ENCODE data around the gene CNNM4.

The CNNM4 gene

DNA sequence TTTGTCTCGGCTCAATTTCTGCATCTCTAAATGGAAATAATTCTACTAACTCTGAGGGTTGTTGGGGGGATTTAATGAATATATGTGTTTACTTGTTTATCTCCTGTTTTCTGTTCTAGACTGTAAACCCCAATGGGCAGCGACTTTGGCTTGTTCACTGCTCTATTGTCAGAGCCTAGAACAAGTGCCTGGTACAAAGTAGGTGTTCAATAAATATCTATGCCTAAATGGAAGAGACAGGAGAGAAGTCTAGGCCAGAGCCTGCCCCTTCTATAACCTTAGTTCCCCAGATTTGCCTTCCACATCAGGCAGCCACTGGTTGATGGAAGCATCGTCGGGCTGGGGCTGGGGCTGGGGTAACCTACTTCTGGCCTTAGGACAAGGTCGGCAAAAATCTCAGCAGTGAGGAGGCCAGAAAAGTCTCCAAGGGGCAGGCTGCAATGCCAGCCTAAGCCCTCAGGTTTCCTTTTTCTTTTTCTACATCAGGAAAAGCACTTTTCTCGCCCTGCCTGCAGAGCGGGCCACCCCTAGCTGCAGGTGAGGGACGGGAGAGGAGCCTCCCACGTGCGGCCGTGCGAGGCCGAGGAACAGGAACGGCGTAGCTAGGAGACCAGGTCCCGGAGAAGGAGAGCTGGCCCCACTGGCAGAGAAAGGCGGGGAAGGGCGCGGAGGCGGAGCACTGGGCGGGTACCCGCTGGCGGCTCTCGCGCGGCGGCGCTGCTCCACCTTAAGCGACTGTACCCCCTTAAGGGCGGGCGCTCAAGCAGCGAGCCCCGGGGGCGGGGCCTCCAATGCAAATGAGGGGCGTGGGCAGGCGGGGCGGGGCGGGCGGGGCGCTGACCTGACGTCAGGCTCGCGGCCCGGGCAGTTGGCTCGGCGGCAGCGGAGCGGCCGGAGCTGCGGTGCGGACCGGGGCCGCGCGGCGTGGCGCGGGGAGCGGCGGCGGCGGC, at the start of gene CNNM4:
Gene CNNM4 (plus strand): TSS at position 867 of the 950 bp plus-strand sequence. CDS start 98 bp downstream, outside the sequence.
- Histone ChIP-seq H3K4me2 (peak within 1 kb of the TSS; percentile 99), H3K4me1 (peaks cover 65% of the 10 kb centered on the region), H3K27ac (peak within 1 kb of the TSS; percentile 79), H3K4me3 (peak within 1 kb of the TSS; percentile 74), H3K9ac (peak within 1 kb of the TSS; percentile 78), H3K27me3 (no peaks in the 10 kb centered on the region), H3K36me3 (no peaks in the 10 kb centered on the region), H4K20me1 (peaks cover 36% of the 10 kb centered on the region; the same call in 1 of the 2 replicates), H3K9me3 (no peaks in the 10 kb centered on the region)
- TF ChIP-seq Cebpa-rat (IDR thresholded peaks at IDR 0.05): no peak

DNA sequence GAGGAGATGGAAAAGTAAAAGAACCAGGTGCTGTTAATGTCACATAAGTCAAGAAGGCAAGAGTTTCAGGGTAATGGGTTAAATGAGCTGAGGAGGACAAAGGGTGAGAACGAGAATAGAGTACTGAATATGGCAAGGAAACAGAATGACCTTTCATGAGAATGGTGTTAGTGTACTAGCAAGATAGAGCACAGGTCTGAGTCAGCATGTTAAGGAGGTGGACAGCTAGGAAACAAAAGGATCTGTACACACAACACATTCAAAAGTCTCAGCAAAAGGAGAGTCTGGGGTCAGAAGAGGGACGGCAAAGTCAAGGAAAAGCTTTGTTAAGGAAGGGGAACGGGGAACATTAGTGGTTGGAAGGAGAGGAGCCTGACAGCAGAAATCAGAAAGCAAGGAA, 49.7 kb upstream of the CNNM4 start:
- Histone ChIP-seq H3K4me1 (no peaks in the 10 kb centered on the region), H3K27ac (no peak overlapping the region), H3K9ac (no peak overlapping the region), H3K4me2 (no peak overlapping the region), H3K36me3 (peaks cover 96% of the 10 kb centered on the region), H3K27me3 (no peaks in the 10 kb centered on the region), H3K4me3 (no peak overlapping the region), H3K9me3 (0 out of 2 replicates have a peak, but pooled peaks cover 9% of the 10 kb centered on the region), H4K20me1 (no peaks in the 10 kb centered on the region)
- no peak for TF ChIP-seq Cebpa-rat (IDR thresholded peaks at IDR 0.05)

DNA sequence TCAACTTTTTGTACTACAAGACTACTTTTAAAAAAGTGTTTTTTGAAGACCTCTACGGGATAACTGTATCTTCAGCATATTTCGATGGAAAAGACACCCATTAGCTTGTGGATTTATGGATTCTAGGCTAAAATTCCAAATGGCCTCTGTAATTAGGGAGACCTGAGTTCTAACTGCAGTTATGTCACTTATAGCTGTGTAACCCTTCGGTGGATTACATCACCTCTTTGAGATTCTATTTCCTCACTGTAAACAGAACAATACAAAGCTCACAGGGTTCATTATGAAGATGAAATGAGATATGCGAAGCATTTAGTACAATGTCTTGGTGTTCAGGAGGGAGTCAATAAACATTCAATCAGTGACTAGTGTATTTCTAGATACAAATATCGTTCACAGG, 45.0 kb upstream of the CNNM4 start:
- Histone ChIP-seq H3K4me2 (no peak overlapping the region), H3K9ac (no peak overlapping the region), H4K20me1 (no peaks in the 10 kb centered on the region), H3K27me3 (no peaks in the 10 kb centered on the region), H3K9me3 (no peaks in the 10 kb centered on the region), H3K4me3 (no peak overlapping the region), H3K27ac (no peak overlapping the region), H3K4me1 (no peaks in the 10 kb centered on the region), H3K36me3 (peaks cover 67% of the 10 kb centered on the region)
- TF ChIP-seq Cebpa-rat (IDR thresholded peaks at IDR 0.05): no peak

DNA sequence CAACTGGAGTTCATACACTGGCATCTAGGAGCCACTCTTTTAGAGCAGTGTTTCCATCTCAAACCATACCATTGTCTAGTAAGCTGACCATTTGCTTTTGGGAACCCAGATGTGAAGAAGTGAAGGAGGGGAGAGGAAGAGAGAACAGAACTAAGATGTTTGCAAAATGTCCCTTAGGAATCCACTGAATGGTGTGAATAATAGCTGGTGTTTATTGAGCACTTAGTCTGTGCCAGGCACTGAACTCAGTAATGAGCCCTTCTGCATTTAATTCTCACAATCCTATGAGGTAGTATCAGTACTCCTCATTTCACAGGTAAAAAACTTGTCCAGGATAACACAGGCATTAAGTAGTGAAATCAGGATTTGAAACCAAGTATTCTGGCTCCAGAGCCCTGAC, 44.3 kb upstream of the CNNM4 start:
- H3K4me1 ChIP-seq: no peaks in the 10 kb centered on the region
- no peaks in the 10 kb centered on the region for H3K9me3 ChIP-seq
- no peak overlapping the region for H3K4me3 ChIP-seq
- H3K27me3 ChIP-seq: no peaks in the 10 kb centered on the region
- no peak overlapping the region for H3K27ac ChIP-seq
- H3K4me2 ChIP-seq: no peak overlapping the region
- H3K9ac ChIP-seq: no peak overlapping the region
- H3K36me3 ChIP-seq: peaks cover 63% of the 10 kb centered on the region
- H4K20me1 ChIP-seq: no peaks in the 10 kb centered on the region
- no peak for TF ChIP-seq Cebpa-rat (IDR thresholded peaks at IDR 0.05)

DNA sequence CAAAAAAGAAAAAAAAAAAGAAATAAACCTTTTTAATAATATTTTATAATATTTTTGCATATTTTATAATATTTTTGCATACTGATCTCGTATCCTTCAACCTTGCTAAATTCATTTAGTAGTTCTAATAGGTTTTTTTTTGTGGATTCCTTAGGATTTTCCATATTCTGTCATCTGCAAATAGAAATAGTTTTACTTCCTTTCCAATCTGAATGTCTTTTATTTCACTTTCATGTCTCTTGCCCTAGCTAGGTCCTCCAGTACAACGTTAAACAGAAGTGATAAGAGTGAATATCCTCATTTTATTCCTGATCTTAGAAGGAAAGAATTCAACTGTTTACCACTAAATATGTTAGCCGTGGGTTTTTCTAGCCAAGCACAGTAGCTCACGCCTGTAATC, 34.6 kb upstream of the CNNM4 start:
- Histone ChIP-seq H3K27ac (no peak overlapping the region), H3K4me1 (no peaks in the 10 kb centered on the region), H3K9ac (no peak overlapping the region), H4K20me1 (no peaks in the 10 kb centered on the region), H3K4me3 (no peak overlapping the region), H3K9me3 (no peaks in the 10 kb centered on the region), H3K36me3 (peaks cover 70% of the 10 kb centered on the region), H3K27me3 (no peaks in the 10 kb centered on the region), H3K4me2 (no peak overlapping the region)
- no peak for TF ChIP-seq Cebpa-rat (IDR thresholded peaks at IDR 0.05)

DNA sequence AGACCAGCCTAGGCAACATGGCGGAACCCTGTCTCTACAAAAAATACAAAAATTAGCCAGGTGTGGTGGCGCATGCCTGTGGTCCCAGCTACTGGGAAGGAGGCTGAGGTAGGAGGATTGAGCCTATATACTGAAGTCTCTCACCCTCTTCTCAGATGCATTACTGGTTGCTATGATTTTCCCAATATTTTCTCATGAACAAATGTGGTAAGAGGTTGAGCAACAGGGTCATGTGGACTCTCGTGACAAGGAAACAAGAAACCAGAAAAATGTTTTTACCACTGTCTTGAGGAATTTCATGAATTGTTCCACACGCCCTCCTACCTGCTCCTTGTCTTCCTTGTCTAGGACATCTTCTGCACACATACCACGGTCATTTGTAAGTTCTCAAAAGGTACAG, 33.3 kb upstream of the CNNM4 start:
- Histone ChIP-seq H3K27me3 (no peaks in the 10 kb centered on the region), H3K4me3 (no peak overlapping the region), H3K36me3 (peaks cover 76% of the 10 kb centered on the region), H3K9me3 (no peaks in the 10 kb centered on the region), H3K27ac (no peak overlapping the region), H3K4me1 (no peaks in the 10 kb centered on the region), H4K20me1 (no peaks in the 10 kb centered on the region), H3K4me2 (no peak overlapping the region), H3K9ac (no peak overlapping the region)
- no peak for TF ChIP-seq Cebpa-rat (IDR thresholded peaks at IDR 0.05)

DNA sequence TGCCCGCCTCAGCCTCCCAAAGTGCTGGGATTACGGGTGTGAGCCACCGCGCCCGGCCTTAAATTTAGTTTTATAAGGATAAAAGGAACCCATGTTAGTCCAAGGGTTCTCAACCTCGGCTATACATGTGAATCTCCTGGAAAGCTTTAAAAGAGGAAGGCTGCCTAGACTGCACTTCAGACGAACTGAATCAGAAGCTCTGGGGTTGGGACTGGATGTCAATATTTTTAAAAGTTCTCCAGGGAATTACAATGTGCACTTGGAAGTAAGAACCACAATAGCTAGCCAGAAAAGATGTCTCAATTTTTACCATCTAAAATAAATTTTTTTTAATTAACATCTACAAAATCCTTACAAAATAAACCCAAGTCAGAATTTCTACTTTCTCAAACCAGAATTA, 31.0 kb upstream of the CNNM4 start:
- no peaks in the 10 kb centered on the region for H3K9me3 ChIP-seq
- H3K4me2 ChIP-seq: no peak overlapping the region
- H3K4me3 ChIP-seq: no peak overlapping the region
- no peak overlapping the region for H3K27ac ChIP-seq
- TF ChIP-seq Cebpa-rat (IDR thresholded peaks at IDR 0.05): no peak
- no peaks in the 10 kb centered on the region for H4K20me1 ChIP-seq
- H3K36me3 ChIP-seq: peaks cover 85% of the 10 kb centered on the region
- no peak overlapping the region for H3K9ac ChIP-seq
- no peaks in the 10 kb centered on the region for H3K4me1 ChIP-seq
- no peaks in the 10 kb centered on the region for H3K27me3 ChIP-seq

DNA sequence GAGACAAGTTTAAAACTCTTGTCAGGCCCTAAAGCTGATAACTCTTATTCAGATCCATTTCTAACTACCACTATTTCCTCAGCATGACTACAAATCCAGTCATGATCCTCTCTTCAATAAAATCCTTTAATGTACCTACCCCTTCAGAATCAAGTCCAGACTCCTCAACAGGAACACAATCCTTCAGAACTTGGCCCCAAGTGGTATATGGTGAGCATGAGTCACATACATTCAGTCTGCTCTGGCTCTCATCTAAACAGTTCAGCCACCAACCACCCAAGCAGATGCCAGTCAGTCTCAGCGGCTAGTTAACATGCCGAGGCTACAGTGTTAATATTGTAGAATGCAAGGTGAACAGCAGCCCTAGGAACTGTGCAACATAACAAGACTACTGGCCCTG, 30.5 kb upstream of the CNNM4 start:
- no peaks in the 10 kb centered on the region for H3K4me1 ChIP-seq
- peaks cover 90% of the 10 kb centered on the region for H3K36me3 ChIP-seq
- no peak overlapping the region for H3K4me3 ChIP-seq
- no peak overlapping the region for H3K9ac ChIP-seq
- H3K9me3 ChIP-seq: no peaks in the 10 kb centered on the region
- no peaks in the 10 kb centered on the region for H3K27me3 ChIP-seq
- no peak overlapping the region for H3K4me2 ChIP-seq
- H4K20me1 ChIP-seq: no peaks in the 10 kb centered on the region
- no peak overlapping the region for H3K27ac ChIP-seq
- no peak for TF ChIP-seq Cebpa-rat (IDR thresholded peaks at IDR 0.05)

DNA sequence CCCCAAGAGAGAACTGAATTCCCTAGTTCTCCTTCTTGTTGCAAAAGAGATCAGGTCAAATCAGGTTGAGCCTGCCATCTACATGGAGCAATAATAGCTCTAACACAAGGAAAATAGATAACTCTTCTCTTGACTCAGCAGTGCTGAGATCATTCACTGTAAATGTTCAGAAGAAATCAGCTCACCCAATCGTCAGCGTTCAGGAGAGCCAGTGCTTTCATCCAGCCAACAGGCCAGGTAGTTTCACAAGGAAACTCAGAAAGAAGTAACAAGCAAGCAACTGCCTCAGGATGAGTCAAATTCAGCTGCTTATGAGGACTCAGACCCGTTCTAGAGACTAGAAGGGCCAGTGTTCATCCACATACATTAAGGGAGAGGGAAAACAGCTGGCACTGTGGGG, 26.8 kb upstream of the CNNM4 start:
- Histone ChIP-seq H3K9ac (no peak overlapping the region), H3K4me3 (no peak overlapping the region), H4K20me1 (no peaks in the 10 kb centered on the region), H3K36me3 (peaks cover 83% of the 10 kb centered on the region), H3K9me3 (no peaks in the 10 kb centered on the region), H3K27ac (no peak overlapping the region), H3K4me2 (no peak overlapping the region), H3K27me3 (no peaks in the 10 kb centered on the region), H3K4me1 (peaks cover 29% of the 10 kb centered on the region)
- TF ChIP-seq Cebpa-rat (IDR thresholded peaks at IDR 0.05): no peak

DNA sequence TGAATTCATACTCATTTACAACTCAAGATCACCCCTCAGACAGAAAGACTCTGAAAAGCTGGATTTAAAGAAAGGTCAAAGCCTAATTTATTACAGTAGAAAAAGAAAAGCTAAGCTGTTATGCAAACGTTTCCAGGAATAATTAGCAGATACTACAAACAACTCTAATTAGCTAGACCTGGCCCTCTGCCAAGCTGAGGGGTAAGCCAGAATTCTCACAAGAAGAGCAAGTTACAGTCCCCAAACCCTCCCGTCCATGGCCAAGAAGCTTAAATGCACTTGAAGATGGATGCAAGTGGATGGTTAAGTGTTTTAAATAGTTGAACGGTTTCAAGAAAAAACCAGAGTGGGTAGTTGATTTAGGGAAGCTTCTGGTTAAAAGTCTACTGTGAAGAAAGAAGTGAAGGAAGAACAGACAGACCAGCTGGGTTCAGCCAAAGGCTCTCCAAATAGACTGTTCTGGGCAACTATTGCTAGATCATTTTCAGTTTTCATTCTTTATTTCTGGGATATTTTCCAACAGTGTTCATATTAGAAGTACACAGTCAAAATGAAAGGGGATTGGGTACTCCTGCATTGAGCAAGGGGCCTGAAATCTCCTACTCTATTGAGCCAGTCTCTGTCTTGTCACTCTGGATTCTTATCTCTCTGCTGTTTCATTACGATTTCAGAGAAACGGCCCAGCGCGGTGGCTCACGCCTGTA, 25.7 kb upstream of the CNNM4 start:
- Histone ChIP-seq H3K4me3 (no peak overlapping the region), H3K9ac (no peak overlapping the region), H4K20me1 (no peaks in the 10 kb centered on the region), H3K27me3 (no peaks in the 10 kb centered on the region), H3K36me3 (peaks cover 73% of the 10 kb centered on the region), H3K27ac (no peak overlapping the region), H3K4me2 (no peak overlapping the region), H3K9me3 (no peaks in the 10 kb centered on the region), H3K4me1 (peaks cover 34% of the 10 kb centered on the region)
- TF ChIP-seq Cebpa-rat (IDR thresholded peaks at IDR 0.05): no peak
